HuH-7 (cell line): ENCODE data around the gene CYTH3.
"Not testable (repeated sequence)": the region's sequence is repeated elsewhere in the genome, so short reads cannot be mapped to it uniquely, and the experiment has no call there.

Experiments
- DNase-seq: peaks from one replicate; pipeline ENCODE4 v3.0.0; 2011; ENCODE audit warnings: low spot score

Gene CYTH3

GRCh38 chr7:6272481-6273323 lies at the start of gene CYTH3:
TSS of gene CYTH3 (minus strand) at chr7:6272624. CDS start at chr7:6272507, 117 bp downstream.
- peak; percentile 88 for DNase-seq

- no peak for DNase-seq
These were observed 48.4 kb upstream of the CYTH3 start for GRCh38 chr7:6320791-6321190.

GRCh38 chr7:6317797-6318438 lies 45.5 kb upstream of the CYTH3 start:
- no peak for DNase-seq

- no peak for DNase-seq
These were observed 43.8 kb upstream of the CYTH3 start for GRCh38 chr7:6316226-6316625.

- DNase-seq, result no peak
These were observed 43.3 kb upstream of the CYTH3 start for GRCh38 chr7:6315746-6316145.

GRCh38 chr7:6310271-6310993 lies 38.0 kb upstream of the CYTH3 start:
- no peak for DNase-seq

- DNase-seq, result no peak
These were observed 35.3 kb upstream of the CYTH3 start for GRCh38 chr7:6307762-6308161.

- no peak for DNase-seq
These were observed 34.0 kb upstream of the CYTH3 start for GRCh38 chr7:6306471-6306870.

GRCh38 chr7:6305330-6305729 lies 32.9 kb upstream of the CYTH3 start:
- DNase-seq, result no peak

- DNase-seq, result not testable (repeated sequence)
These were observed 29.0 kb upstream of the CYTH3 start for GRCh38 chr7:6301446-6301845.

GRCh38 chr7:6299774-6300173 lies 27.4 kb upstream of the CYTH3 start:
- no peak for DNase-seq

GRCh38 chr7:6294839-6295238 lies 22.4 kb upstream of the CYTH3 start:
- DNase-seq, result no peak

- DNase-seq, result no peak
These were observed 20.8 kb upstream of the CYTH3 start for GRCh38 chr7:6293202-6293601.

GRCh38 chr7:6291941-6292340 lies 19.5 kb upstream of the CYTH3 start:
- DNase-seq, result not testable (repeated sequence)

GRCh38 chr7:6291531-6291930 lies 19.1 kb upstream of the CYTH3 start:
- no peak for DNase-seq

- DNase-seq, result no peak
These were observed 17.9 kb upstream of the CYTH3 start for GRCh38 chr7:6290319-6290741.

- no peak for DNase-seq
These were observed 15.9 kb upstream of the CYTH3 start for GRCh38 chr7:6288270-6288860.

GRCh38 chr7:6286486-6286885 lies 14.1 kb upstream of the CYTH3 start:
- no peak for DNase-seq

- no peak for DNase-seq
These were observed 12.3 kb upstream of the CYTH3 start for GRCh38 chr7:6284461-6285360.

GRCh38 chr7:6284055-6284400 lies 11.6 kb upstream of the CYTH3 start:
- no peak for DNase-seq

- DNase-seq, result not testable (repeated sequence)
These were observed 11.1 kb upstream of the CYTH3 start for GRCh38 chr7:6283391-6284054.
